Mesenchymal stem cell (in vitro differentiated cells and primary cell): ENCODE data around the gene CES4A.

Experiments used
- DNase-seq: peaks from one replicate; pipeline ENCODE4 v3.0.0-alpha.2; 2013
- H2AFZ ChIP-seq: one replicate; pipeline ENCODE4 v1.6.1; 2013; ENCODE audit warnings: low read depth, mild to moderate bottlenecking, control low read depth, inconsistent platforms, low read length, moderate library complexity
- H2AK5ac ChIP-seq: 2 replicates; pipeline ENCODE4 v1.6.1; 2013; ENCODE audit warnings: low read length, moderate library complexity, mild to moderate bottlenecking, inconsistent platforms; ENCODE audit not compliant: severe bottlenecking
- H2BK120ac ChIP-seq: one replicate; pipeline ENCODE4 v1.6.1; 2013; ENCODE audit warnings: low read depth, mild to moderate bottlenecking, inconsistent platforms, low read length, moderate library complexity
- H2BK12ac ChIP-seq, 2 experiments: one replicate each; pipeline ENCODE4 v1.6.1; 2013; ENCODE audit warnings: inconsistent platforms in 2 of 2, low read length in 2 of 2, mild to moderate bottlenecking in 2 of 2, moderate library complexity in 2 of 2, control low read depth in 1 of 2
- H2BK15ac ChIP-seq: one replicate; pipeline ENCODE4 v1.6.1; 2013; ENCODE audit warnings: mild to moderate bottlenecking, low read depth, inconsistent platforms; ENCODE audit not compliant: poor library complexity, severe bottlenecking
- H2BK5ac ChIP-seq: 2 replicates; pipeline ENCODE4 v1.6.1; 2013; ENCODE audit warnings: low read depth, mild to moderate bottlenecking, low read length, control low read depth, inconsistent platforms; ENCODE audit not compliant: poor library complexity, severe bottlenecking
- H3K14ac ChIP-seq, 2 experiments: one replicate each; pipeline ENCODE4 v1.6.1; 2013; ENCODE audit warnings: inconsistent platforms in 2 of 2, low read length in 2 of 2, control low read depth in 1 of 2, mild to moderate bottlenecking in 1 of 2, moderate library complexity in 1 of 2
- H3K18ac ChIP-seq, 2 experiments: one replicate each; pipeline ENCODE4 v1.6.1; 2013; ENCODE audit warnings: inconsistent platforms in 2 of 2, low read length in 2 of 2, control low read depth in 1 of 2, low read depth in 1 of 2, mild to moderate bottlenecking in 1 of 2
- H3K23ac ChIP-seq, 2 experiments: one replicate each; pipeline ENCODE4 v1.6.1; 2013; ENCODE audit warnings: inconsistent platforms in 2 of 2, low read length in 2 of 2, mild to moderate bottlenecking in 2 of 2, moderate library complexity in 2 of 2, control low read depth in 1 of 2
- H3K27ac ChIP-seq: 2 replicates; pipeline ENCODE4 v1.5.1; 2013; ENCODE audit warnings: mild to moderate bottlenecking, moderate library complexity, low read length, control low read depth, inconsistent platforms; ENCODE audit not compliant: poor library complexity, severe bottlenecking
- H3K27me3 ChIP-seq, 2 experiments: 2 replicates each; pipeline versions ENCODE4 v1.6.1 to v1.7.0; 2013; ENCODE audit warnings: low read length in 2 of 2, mild to moderate bottlenecking in 2 of 2, moderate library complexity in 2 of 2, control low read depth in 1 of 2, inconsistent platforms in 1 of 2; ENCODE audit not compliant: control insufficient read depth in 1 of 2, insufficient read depth in 1 of 2
- H3K36me3 ChIP-seq, 2 experiments: 2 replicates each; pipeline versions ENCODE4 v1.6.1 to v1.7.0; 2013; ENCODE audit warnings: low read length in 2 of 2, control low read depth in 1 of 2, inconsistent platforms in 1 of 2, low read depth in 1 of 2, mild to moderate bottlenecking in 1 of 2; ENCODE audit not compliant: insufficient read depth in 2 of 2, control insufficient read depth in 1 of 2
- H3K4ac ChIP-seq, 2 experiments: one replicate each; pipeline ENCODE4 v1.6.1; 2013; ENCODE audit warnings: inconsistent platforms in 2 of 2, low read length in 2 of 2, mild to moderate bottlenecking in 2 of 2, moderate library complexity in 2 of 2, control low read depth in 1 of 2, low read depth in 1 of 2
- H3K4me1 ChIP-seq: 2 replicates; pipeline ENCODE4 v1.6.1; 2013; ENCODE audit warnings: low read depth, low read length, control low read depth; ENCODE audit not compliant: control insufficient read depth, insufficient read depth
- H3K4me2 ChIP-seq: 2 replicates; pipeline ENCODE4 v1.6.1; 2013; ENCODE audit warnings: low read length, mild to moderate bottlenecking, inconsistent platforms; ENCODE audit not compliant: poor library complexity, severe bottlenecking
- H3K4me3 ChIP-seq, 2 experiments: 2 replicates each; pipeline versions ENCODE4 v1.5.1 to v1.7.0; 2013; ENCODE audit warnings: low read length in 2 of 2, mild to moderate bottlenecking in 2 of 2, control low read depth in 1 of 2, low read depth in 1 of 2; ENCODE audit not compliant: insufficient read depth in 1 of 2
- H3K79me1 ChIP-seq: replicated peaks from 2 replicates; pipeline ENCODE4 v1.6.1; 2013; ENCODE audit warnings: mild to moderate bottlenecking, control low read depth, low read length, inconsistent platforms; ENCODE audit not compliant: poor library complexity, severe bottlenecking
- H3K9ac ChIP-seq: 2 replicates; pipeline ENCODE4 v1.7.0; 2013; ENCODE audit warnings: mild to moderate bottlenecking, low read length, moderate library complexity
- H3K9me3 ChIP-seq: 2 replicates; pipeline ENCODE4 v1.7.0; 2013; ENCODE audit warnings: mild to moderate bottlenecking, low read length; ENCODE audit not compliant: control insufficient read depth
- H4K8ac ChIP-seq: one replicate; pipeline ENCODE4 v1.6.1; 2013; ENCODE audit warnings: inconsistent platforms, mild to moderate bottlenecking, low read length, moderate library complexity
- H4K91ac ChIP-seq: one replicate; pipeline ENCODE4 v1.6.1; 2013; ENCODE audit warnings: mild to moderate bottlenecking, low read length, inconsistent platforms
- WGBS: methylation state at CpG from one replicate; pipeline ENCODE4 v1.1.7; 2013; ENCODE audit warnings: mixed read lengths; 5-methylcytosine and 5-hydroxymethylcytosine counted together

Gene CES4A

DNA sequence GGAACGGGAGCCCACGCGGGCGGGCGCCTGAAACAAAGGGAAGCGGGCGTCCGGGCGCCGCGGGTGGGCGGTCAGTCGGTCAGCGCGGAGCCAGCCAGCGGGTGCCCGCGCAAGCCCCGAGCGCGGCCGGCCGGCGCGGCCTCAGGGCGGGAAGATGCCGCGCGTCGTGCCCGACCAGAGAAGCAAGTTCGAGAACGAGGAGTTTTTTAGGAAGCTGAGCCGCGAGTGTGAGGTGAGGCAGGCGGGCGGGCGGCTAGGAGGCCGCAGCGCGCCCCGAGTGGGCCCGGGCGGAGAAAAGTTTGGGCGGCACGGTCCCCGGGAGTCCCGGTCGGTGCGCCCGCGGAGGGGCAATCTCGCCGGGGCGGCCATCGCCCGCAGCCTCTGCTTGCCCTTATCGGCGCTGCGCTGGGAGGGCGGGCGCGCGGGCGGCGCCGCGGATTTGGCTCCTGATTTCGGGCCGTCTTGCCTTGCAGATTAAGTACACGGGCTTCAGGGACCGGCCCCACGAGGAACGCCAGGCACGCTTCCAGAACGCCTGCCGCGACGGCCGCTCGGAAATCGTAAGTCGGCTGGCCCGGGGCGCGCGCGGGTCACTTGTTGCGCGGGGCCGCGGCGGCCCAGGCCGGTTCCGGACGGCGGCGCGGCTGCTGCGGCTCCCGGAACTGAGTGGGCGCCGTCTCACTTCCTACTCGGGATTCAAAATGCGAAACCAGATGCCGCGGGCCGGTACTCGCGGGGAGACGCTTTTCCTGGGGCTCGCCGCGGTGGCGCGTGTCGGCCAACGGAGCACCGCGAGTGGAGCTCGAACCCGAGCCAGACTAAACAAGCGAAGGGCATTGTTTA lies 41.1 kb downstream of the CES4A start:
- no peak overlapping the region for H2BK12ac ChIP-seq
- H3K27ac ChIP-seq, result peak overlapping the region; percentile 51
- H3K9ac ChIP-seq, result peak overlapping the region; percentile 94
- H3K18ac ChIP-seq, result peak overlapping the region; percentile 90 to 93
- WGBS, result under 1% methylated on average over 100 of the region's 123 CpGs
- no peaks in the 10 kb centered on the region for H3K27me3 ChIP-seq
- peak overlapping the region; percentile 93 to 94 for H3K4ac ChIP-seq
- peaks cover 3% of the 10 kb centered on the region for H3K79me1 ChIP-seq
- H3K9me3 ChIP-seq, result no peaks in the 10 kb centered on the region
- peaks cover 5% of the 10 kb centered on the region for H3K4me1 ChIP-seq
- H3K4me3 ChIP-seq, result peak overlapping the region; percentile 88 to 89
- H3K14ac ChIP-seq, result peak overlapping the region; percentile 40 to 81
- peak overlapping the region; percentile 66 for H2BK120ac ChIP-seq
- H2AFZ ChIP-seq, result peak overlapping the region; percentile 85
- peak overlapping the region; percentile 86 for H4K91ac ChIP-seq
- H2BK5ac ChIP-seq, result peak overlapping the region; percentile 84
- H2AK5ac ChIP-seq, result no peak overlapping the region
- peak overlapping the region; percentile 80 for H3K4me2 ChIP-seq
- peak overlapping the region; percentile 78 for H2BK15ac ChIP-seq
- peak; percentile 61 for DNase-seq
- peaks cover 4 to 16% of the 10 kb centered on the region in 2 experiments for H3K36me3 ChIP-seq
- H4K8ac ChIP-seq, result peak overlapping the region; percentile 56
- H3K23ac ChIP-seq, result peak overlapping the region; percentile 83 to 99

DNA sequence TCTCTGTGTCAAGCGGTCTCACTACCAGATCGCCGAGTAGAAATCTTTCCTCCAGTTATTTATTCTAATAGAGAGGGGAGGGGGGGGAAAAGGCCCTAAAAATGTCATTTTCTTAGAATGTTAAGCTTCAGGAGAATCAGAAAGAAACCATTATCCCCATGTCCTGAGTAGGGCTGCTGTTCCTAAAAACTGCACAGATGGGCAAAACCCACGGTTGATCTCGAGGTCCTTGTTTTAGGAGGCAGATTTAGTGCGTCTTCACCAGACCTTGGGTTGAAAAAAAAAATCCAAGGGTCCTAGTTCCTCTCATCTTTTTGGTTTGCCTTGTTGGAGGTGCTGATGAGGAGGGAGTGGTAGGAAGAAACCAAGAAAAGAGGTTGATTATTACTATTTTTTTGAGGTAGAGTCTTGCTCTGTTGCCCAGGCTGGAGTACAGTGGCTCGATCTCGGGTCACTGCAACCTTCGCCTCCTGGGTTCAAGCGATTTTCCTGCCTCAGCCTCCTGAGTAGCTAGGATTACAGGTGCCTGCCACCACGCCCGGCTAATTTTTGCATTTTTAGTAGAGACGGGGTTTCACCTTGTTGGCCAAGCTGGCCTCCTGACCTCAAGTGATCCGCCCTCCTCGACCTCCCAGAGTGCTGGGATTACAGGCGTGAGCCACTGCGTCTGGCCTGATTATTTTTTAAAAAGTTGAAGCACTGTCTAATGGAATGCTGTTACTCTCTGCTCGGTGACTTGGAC lies 42.0 kb downstream of the CES4A start:
- no peak overlapping the region for H3K14ac ChIP-seq

GRCh38 chr16:67034487-67034886 lies 46.1 kb downstream of the CES4A start:
- Histone ChIP-seq H2AK5ac (no peak overlapping the region), H3K9me3 (no peaks in the 10 kb centered on the region), H2BK5ac (no peak overlapping the region), H2AFZ (no peak overlapping the region), H3K4ac (no peak overlapping the region), H3K23ac (no peak overlapping the region), H3K4me1 (peaks cover 3% of the 10 kb centered on the region), H3K18ac (no peak overlapping the region), H3K79me1 (peaks cover 2% of the 10 kb centered on the region), H4K8ac (no peak overlapping the region), H3K4me2 (no peak overlapping the region), H3K27me3 (no peaks in the 10 kb centered on the region), H3K4me3 (peak overlapping the region in 1 of 2 experiments; percentile 7), H2BK15ac (no peak overlapping the region), H3K27ac (no peak overlapping the region), H4K91ac (no peak overlapping the region), H3K9ac (peak overlapping the region; percentile 59), H3K14ac (no peak overlapping the region), H2BK120ac (no peak overlapping the region), H2BK12ac (no peak overlapping the region), H3K36me3 (peaks cover 4 to 38% of the 10 kb centered on the region in 2 experiments)
- 96% methylated on average over 4 of the region's 4 CpGs for WGBS
- no peak for DNase-seq

More for the DNA sequence above, 42.0 kb downstream of the CES4A start:
- Histone ChIP-seq H3K27me3 (no peaks in the 10 kb centered on the region), H3K4ac (peak overlapping the region in 1 of 2 experiments; percentile 41), H2AK5ac (no peak overlapping the region), H3K27ac (peak overlapping the region; percentile 51), H2AFZ (no peak overlapping the region), H2BK12ac (no peak overlapping the region), H3K36me3 (peaks cover 4 to 16% of the 10 kb centered on the region in 2 experiments), H3K79me1 (peaks cover 4% of the 10 kb centered on the region), H2BK120ac (no peak overlapping the region), H3K18ac (peak overlapping the region in 1 of 2 experiments; percentile 93), H3K23ac (no peak overlapping the region), H3K4me1 (peaks cover 5% of the 10 kb centered on the region), H2BK5ac (no peak overlapping the region), H4K91ac (no peak overlapping the region), H3K9me3 (no peaks in the 10 kb centered on the region), H3K4me2 (peak overlapping the region; percentile 80), H2BK15ac (no peak overlapping the region), H3K9ac (peak overlapping the region; percentile 94), H4K8ac (no peak overlapping the region), H3K4me3 (peak overlapping the region in 1 of 2 experiments; percentile 88)
- no peak for DNase-seq
- WGBS, result 60% methylated on average over 15 of the region's 18 CpGs

GRCh38 chr16:67035364-67035763 lies 47.0 kb downstream of the CES4A start:
- Histone ChIP-seq H3K79me1 (peaks cover 3% of the 10 kb centered on the region), H3K4me3 (no peak overlapping the region), H3K9me3 (no peaks in the 10 kb centered on the region), H4K8ac (no peak overlapping the region), H2BK120ac (no peak overlapping the region), H4K91ac (no peak overlapping the region), H2AK5ac (no peak overlapping the region), H2AFZ (no peak overlapping the region), H3K4me2 (no peak overlapping the region), H3K4me1 (peaks cover 3% of the 10 kb centered on the region), H2BK15ac (no peak overlapping the region), H3K23ac (no peak overlapping the region), H3K4ac (no peak overlapping the region), H2BK12ac (no peak overlapping the region), H3K18ac (no peak overlapping the region), H3K27me3 (no peaks in the 10 kb centered on the region), H2BK5ac (no peak overlapping the region), H3K14ac (no peak overlapping the region), H3K36me3 (peaks cover 4 to 46% of the 10 kb centered on the region in 2 experiments), H3K27ac (no peak overlapping the region), H3K9ac (no peak overlapping the region)
- DNase-seq, result no peak
- 100% methylated on average over 1 of the region's 1 CpG for WGBS
